Endodermal cell (in vitro differentiated cells): ENCODE measurements around the gene RARRES2. TPM values are rescaled to one million over a fixed set of nuclear protein-coding genes. Genes with fewer than 3 reads are reported as not detected.
"Not testable (repeated sequence)": the region's sequence is repeated elsewhere in the genome, so short reads cannot be mapped to it uniquely, and the experiment has no call there.

Experiments used
- DNase-seq: peaks from one replicate; pipeline ENCODE4 v3.0.0-alpha.2; 2017
- H3K27ac ChIP-seq: 2 replicates; pipeline ENCODE4 v1.5.1; 2013; ENCODE audit warnings: mild to moderate bottlenecking, low read depth, low read length, moderate library complexity
- H3K27me3 ChIP-seq: 2 replicates; pipeline ENCODE4 v1.6.1; 2013; ENCODE audit warnings: mild to moderate bottlenecking, low read length, moderate library complexity; ENCODE audit not compliant: insufficient read depth, control insufficient read depth, poor library complexity, severe bottlenecking
- H3K36me3 ChIP-seq: 2 replicates; pipeline ENCODE4 v1.7.0; 2013; ENCODE audit warnings: mild to moderate bottlenecking, low read length, moderate library complexity; ENCODE audit not compliant: control insufficient read depth, insufficient read depth
- H3K4me1 ChIP-seq: one replicate; pipeline ENCODE4 v1.7.0; 2013; ENCODE audit warnings: low read length; ENCODE audit not compliant: control insufficient read depth, insufficient read depth
- H3K4me3 ChIP-seq: 2 replicates; pipeline ENCODE4 v1.5.1; 2013; ENCODE audit warnings: mild to moderate bottlenecking, low read length, moderate library complexity
- H3K9ac ChIP-seq: 2 replicates; pipeline ENCODE4 v1.6.1; 2013; ENCODE audit warnings: mild to moderate bottlenecking, low read length, moderate library complexity; ENCODE audit not compliant: poor library complexity, severe bottlenecking; ENCODE audit errors: extremely low read depth
- H3K9me3 ChIP-seq: 2 replicates; pipeline ENCODE4 v1.6.1; 2013; ENCODE audit warnings: mild to moderate bottlenecking, low read length, moderate library complexity; ENCODE audit not compliant: control insufficient read depth
- H3K27ac Mint-ChIP-seq: 2 replicates; pipeline ENCODE4 v1.8.0; 2020; ENCODE audit warnings: mixed read lengths
- H3K27me3 Mint-ChIP-seq: 2 replicates; pipeline ENCODE4 v1.8.0; 2021; ENCODE audit warnings: mild to moderate bottlenecking, mixed read lengths; ENCODE audit not compliant: insufficient read depth
- H3K36me3 Mint-ChIP-seq: 2 replicates; pipeline ENCODE4 v1.8.0; 2020; ENCODE audit warnings: low read depth, mixed read lengths
- H3K4me1 Mint-ChIP-seq: 2 replicates; pipeline ENCODE4 v1.8.0; 2020; ENCODE audit warnings: mixed read lengths
- H3K4me3 Mint-ChIP-seq: 2 replicates; pipeline ENCODE4 v1.8.0; 2020; ENCODE audit warnings: mild to moderate bottlenecking, moderate library complexity, mixed read lengths
- H3K9me3 Mint-ChIP-seq: 2 replicates; pipeline ENCODE4 v1.8.0; 2020; ENCODE audit warnings: mild to moderate bottlenecking, mixed read lengths
- WGBS, 2 experiments: methylation state at CpG; one replicate each; pipeline versions ENCODE4 v1.1.5 to v1.1.7; 2013; ENCODE audit warnings: missing lambda C conversion rate in 2 of 2, mixed read lengths in 1 of 2; ENCODE audit not compliant: insufficient coverage in 1 of 2, insufficient read length in 1 of 2; 5-methylcytosine and 5-hydroxymethylcytosine counted together
- total RNA-seq, 2 donors: library from RNA; stranded (reverse); fragmentation: NEBNext Ultra II Directional in 1 of 2; extraction: Animal tissue kit (Norgen Biotek cat#: 25700) in 1 of 2; gene quantifications; 2 replicates in 1 of 2; 3 replicates in 1 of 2; pipeline ENCODE4 v1.2.1, GENCODE V29; 2021

The RARRES2 gene
- total RNA-seq, 2 donors from 2014 or later, result 32.2 to 48.2 TPM

- H3K36me3 ChIP-seq, H3K4me3 ChIP-seq, H3K36me3 Mint-ChIP-seq, H3K27ac ChIP-seq, DNase-seq, H3K27me3 ChIP-seq, H3K4me3 Mint-ChIP-seq, H3K9me3 ChIP-seq, H3K9ac ChIP-seq, H3K27ac Mint-ChIP-seq, H3K4me1 Mint-ChIP-seq, H3K4me1 ChIP-seq: not testable (repeated sequence)
- Mint-ChIP-seq H3K9me3 (peaks cover 19% of the 10 kb centered on the region), H3K27me3 (peaks cover 15% of the 10 kb centered on the region)
- WGBS, 2 experiments, result 84 to 100% methylated on average over 1 to 6 of the region's 8 CpGs
Measured at GRCh38 chr7:150304499-150305258, 36.8 kb downstream of the RARRES2 start.

GRCh38 chr7:150302908-150303310 is 38.5 kb downstream of the RARRES2 start:
- not testable (repeated sequence) for H3K27ac Mint-ChIP-seq, H3K4me1 ChIP-seq, H3K36me3 Mint-ChIP-seq, H3K27ac ChIP-seq, DNase-seq, H3K4me3 ChIP-seq, H3K27me3 Mint-ChIP-seq, H3K9me3 ChIP-seq, H3K4me3 Mint-ChIP-seq, H3K9me3 Mint-ChIP-seq, H3K9ac ChIP-seq, H3K36me3 ChIP-seq, H3K4me1 Mint-ChIP-seq, H3K27me3 ChIP-seq
- WGBS, 2 experiments, result 88% methylated on average over 1 of the region's 1 CpG; no CpG with 5 or more reads in 1 of the 2 experiments

GRCh38 chr7:150297978-150298377 is 43.5 kb downstream of the RARRES2 start:
- DNase-seq, H3K27ac ChIP-seq, H3K36me3 Mint-ChIP-seq, H3K4me3 ChIP-seq, H3K4me3 Mint-ChIP-seq, H3K27me3 ChIP-seq, H3K4me1 Mint-ChIP-seq, H3K36me3 ChIP-seq, H3K4me1 ChIP-seq, H3K9ac ChIP-seq, H3K27me3 Mint-ChIP-seq, H3K27ac Mint-ChIP-seq, H3K9me3 ChIP-seq, H3K9me3 Mint-ChIP-seq: not testable (repeated sequence)

GRCh38 chr7:150296802-150297201 is 44.6 kb downstream of the RARRES2 start:
- WGBS, 2 experiments, result 94% methylated on average over 9 of the region's 10 CpGs; no CpG with 5 or more reads in 1 of the 2 experiments
- H3K9me3 ChIP-seq, H3K9me3 Mint-ChIP-seq, H3K27ac Mint-ChIP-seq, H3K36me3 ChIP-seq, H3K4me3 Mint-ChIP-seq, H3K27ac ChIP-seq, H3K4me1 ChIP-seq, H3K9ac ChIP-seq, H3K27me3 ChIP-seq, DNase-seq, H3K27me3 Mint-ChIP-seq, H3K4me3 ChIP-seq, H3K4me1 Mint-ChIP-seq, H3K36me3 Mint-ChIP-seq: not testable (repeated sequence)

GRCh38 chr7:150295614-150296013 is 45.8 kb downstream of the RARRES2 start:
- H3K36me3 ChIP-seq, H3K4me1 ChIP-seq, H3K9me3 ChIP-seq, H3K36me3 Mint-ChIP-seq, H3K27me3 ChIP-seq, H3K27me3 Mint-ChIP-seq, H3K27ac ChIP-seq, H3K9ac ChIP-seq, DNase-seq, H3K27ac Mint-ChIP-seq, H3K4me3 ChIP-seq, H3K9me3 Mint-ChIP-seq, H3K4me3 Mint-ChIP-seq, H3K4me1 Mint-ChIP-seq: not testable (repeated sequence)
- WGBS, 2 experiments, result 80% methylated on average over 1 of the region's 8 CpGs; no CpG with 5 or more reads in 1 of the 2 experiments

- not testable (repeated sequence) for H3K27me3 ChIP-seq, H3K27me3 Mint-ChIP-seq, H3K9me3 ChIP-seq, H3K9me3 Mint-ChIP-seq, H3K4me1 ChIP-seq, DNase-seq, H3K9ac ChIP-seq, H3K4me1 Mint-ChIP-seq, H3K4me3 Mint-ChIP-seq, H3K27ac ChIP-seq, H3K36me3 ChIP-seq, H3K4me3 ChIP-seq, H3K36me3 Mint-ChIP-seq, H3K27ac Mint-ChIP-seq
- 80 to 94% methylated on average over 1 to 8 of the region's 8 CpGs for WGBS, 2 experiments
Measured at GRCh38 chr7:150295027-150295426, 46.4 kb downstream of the RARRES2 start.

GRCh38 chr7:150290317-150290716 is 51.1 kb downstream of the RARRES2 start:
- not testable (repeated sequence) for H3K4me1 Mint-ChIP-seq, H3K9ac ChIP-seq, H3K36me3 Mint-ChIP-seq, H3K36me3 ChIP-seq, H3K27me3 Mint-ChIP-seq, H3K9me3 ChIP-seq, H3K27ac ChIP-seq, H3K4me3 ChIP-seq, H3K27me3 ChIP-seq, DNase-seq, H3K9me3 Mint-ChIP-seq, H3K27ac Mint-ChIP-seq, H3K4me1 ChIP-seq, H3K4me3 Mint-ChIP-seq
- 78% methylated on average over 6 of the region's 6 CpGs; no CpG with 5 or more reads in 1 of the 2 experiments for WGBS, 2 experiments
